Measurements from ENCODE around the gene COL23A1. TPM values are rescaled to one million over a fixed set of nuclear protein-coding genes. Genes with fewer than 3 reads are reported as not detected.

The COL23A1 gene
- polyA plus RNA-seq, 3 donors = 0.11 to 0.21 TPM; not detected in 1

DNA sequence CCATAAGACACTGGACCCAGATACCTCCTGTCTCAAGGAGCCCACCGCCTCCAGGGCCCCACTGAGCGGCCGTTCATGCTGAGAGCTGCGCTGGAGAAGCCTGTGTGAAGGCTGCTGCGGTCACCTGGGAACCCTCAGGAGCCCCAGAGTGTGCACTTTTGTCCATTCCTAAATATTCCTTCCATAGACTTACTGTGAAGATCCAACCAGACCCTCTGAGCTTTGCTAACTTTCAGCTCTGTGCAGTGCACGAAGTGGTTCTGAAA is 119.5 kb downstream of the COL23A1 start:
- no peaks in the 10 kb centered on the region for H4K20me1 ChIP-seq (ENCODE audit: insufficient read depth, low read length)
- peaks cover 0 to 2% (median 0%) of the 10 kb centered on the region in 7 donors for H3K9me3 Mint-ChIP-seq
- H3K27ac ChIP-seq (ENCODE audit: low read depth in 1 of 2, low read length in 2 of 2) = no peak overlapping the region
- no peak overlapping the region for H3K9ac ChIP-seq (ENCODE audit: insufficient read depth, low read length, poor library complexity, severe bottlenecking)
- intact Hi-C loops (cut with micrococcal nuclease) = no loop called here
- no peak overlapping the region for H3K27ac Mint-ChIP-seq
- H3K36me3 Mint-ChIP-seq = peaks cover 0 to 2% of the 10 kb centered on the region in 2 donors
- no peak overlapping the region for H3K4me3 Mint-ChIP-seq
- 97% methylated on average over 6 of the region's 6 CpGs for WGBS (ENCODE audit: insufficient coverage)
- DNase-seq = no peak
- no peaks in the 10 kb centered on the region for H3K9me3 ChIP-seq (replicated peaks in 1 of 2; ENCODE audit: control insufficient read depth in 1 of 2, insufficient read depth in 1 of 2, low read length in 2 of 2)
- no peak overlapping the region for H2AFZ ChIP-seq (ENCODE audit: insufficient read depth, low read depth, low read length, poor library complexity, severe bottlenecking)
- peaks cover 34% of the 10 kb centered on the region for H3K79me2 ChIP-seq (ENCODE audit: insufficient read depth, low read length)
- H3K4me2 ChIP-seq (replicated peaks; ENCODE audit: extremely low read depth, low read length, poor library complexity, severe bottlenecking) = no peak overlapping the region
- H3K36me3 ChIP-seq (replicated peaks in 1 of 2; ENCODE audit: control insufficient read depth in 1 of 2, insufficient read depth in 2 of 2, low read length in 2 of 2) = no peaks in the 10 kb centered on the region
- TF ChIP-seq, protein P1, sequence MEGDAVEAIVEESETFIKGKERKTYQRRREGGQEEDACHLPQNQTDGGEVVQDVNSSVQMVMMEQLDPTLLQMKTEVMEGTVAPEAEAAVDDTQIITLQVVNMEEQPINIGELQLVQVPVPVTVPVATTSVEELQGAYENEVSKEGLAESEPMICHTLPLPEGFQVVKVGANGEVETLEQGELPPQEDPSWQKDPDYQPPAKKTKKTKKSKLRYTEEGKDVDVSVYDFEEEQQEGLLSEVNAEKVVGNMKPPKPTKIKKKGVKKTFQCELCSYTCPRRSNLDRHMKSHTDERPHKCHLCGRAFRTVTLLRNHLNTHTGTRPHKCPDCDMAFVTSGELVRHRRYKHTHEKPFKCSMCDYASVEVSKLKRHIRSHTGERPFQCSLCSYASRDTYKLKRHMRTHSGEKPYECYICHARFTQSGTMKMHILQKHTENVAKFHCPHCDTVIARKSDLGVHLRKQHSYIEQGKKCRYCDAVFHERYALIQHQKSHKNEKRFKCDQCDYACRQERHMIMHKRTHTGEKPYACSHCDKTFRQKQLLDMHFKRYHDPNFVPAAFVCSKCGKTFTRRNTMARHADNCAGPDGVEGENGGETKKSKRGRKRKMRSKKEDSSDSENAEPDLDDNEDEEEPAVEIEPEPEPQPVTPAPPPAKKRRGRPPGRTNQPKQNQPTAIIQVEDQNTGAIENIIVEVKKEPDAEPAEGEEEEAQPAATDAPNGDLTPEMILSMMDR (IDR thresholded peaks at IDR 0.05) = no peak
- peaks cover 58% of the 10 kb centered on the region for H3K4me1 Mint-ChIP-seq
- H3K27me3 ChIP-seq (ENCODE audit: control insufficient read depth in 2 of 2, insufficient read depth in 2 of 2, low read length in 2 of 2) = no peaks in the 10 kb centered on the region
- peaks cover 0 to 4% (median 0%) of the 10 kb centered on the region in 3 donors for H3K27me3 Mint-ChIP-seq (ENCODE audit: low read depth in 3 of 3)
- H3K4me3 ChIP-seq (replicated peaks in 1 of 3; ENCODE audit: low read depth in 2 of 3, low read length in 3 of 3) = no peak overlapping the region
- H3K4me1 ChIP-seq (ENCODE audit: control insufficient read depth in 1 of 2, insufficient read depth in 2 of 2, low read length in 2 of 2) = peaks cover 54 to 63% of the 10 kb centered on the region in 2 donors

DNA sequence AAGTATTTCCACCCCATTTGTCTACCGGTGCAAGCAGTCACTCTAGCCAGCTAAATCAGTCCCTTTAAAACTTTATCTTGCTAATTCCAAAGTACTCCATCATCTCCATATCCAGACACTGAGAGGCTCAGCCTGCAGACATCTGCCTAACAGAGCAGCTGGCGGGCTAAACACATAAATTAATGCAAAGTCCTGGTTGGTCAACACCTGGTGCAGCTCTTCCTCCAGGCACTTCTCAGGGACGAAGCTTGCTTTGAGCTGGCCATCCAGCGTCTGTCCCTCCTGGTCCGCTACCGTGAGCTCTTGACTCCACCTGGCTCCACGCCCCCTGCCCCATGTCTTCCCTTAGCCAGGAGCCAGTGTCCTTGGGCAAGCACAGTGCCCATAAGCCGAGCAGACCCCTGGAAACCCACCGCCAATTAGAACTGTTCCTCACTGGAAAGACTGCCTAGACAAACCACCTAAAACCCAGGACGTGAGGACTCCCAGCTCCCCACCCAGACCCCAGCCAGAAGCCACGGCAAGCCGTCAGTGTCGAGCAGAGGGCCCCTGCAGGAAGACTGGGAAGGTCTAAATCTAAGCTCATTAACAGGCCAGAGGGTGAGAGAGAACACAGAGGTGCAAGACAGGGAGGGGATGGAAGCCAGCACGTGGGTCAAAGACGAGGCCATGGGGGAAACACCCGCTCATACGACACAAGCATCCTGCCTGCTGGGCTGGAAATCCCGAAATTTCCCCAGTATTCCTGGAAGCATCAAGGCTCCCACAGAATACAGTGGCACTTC is 120.0 kb downstream of the COL23A1 start:
- H3K9me3 Mint-ChIP-seq = peaks cover 0 to 2% (median 0%) of the 10 kb centered on the region in 7 donors
- WGBS (ENCODE audit: insufficient coverage) = 94% methylated on average over 10 of the region's 18 CpGs
- TF ChIP-seq, protein P1 (IDR thresholded peaks at IDR 0.05) = no peak
- peaks cover 0 to 4% (median 0%) of the 10 kb centered on the region in 3 donors for H3K27me3 Mint-ChIP-seq (ENCODE audit: low read depth in 3 of 3)
- no peaks in the 10 kb centered on the region for H3K36me3 ChIP-seq (replicated peaks in 1 of 2; ENCODE audit: control insufficient read depth in 1 of 2, insufficient read depth in 2 of 2, low read length in 2 of 2)
- H4K20me1 ChIP-seq (ENCODE audit: insufficient read depth, low read length) = no peaks in the 10 kb centered on the region
- no peaks in the 10 kb centered on the region for H3K9me3 ChIP-seq (replicated peaks in 1 of 2; ENCODE audit: control insufficient read depth in 1 of 2, insufficient read depth in 1 of 2, low read length in 2 of 2)
- H3K4me3 Mint-ChIP-seq = no peak overlapping the region
- DNase-seq = no peak
- intact Hi-C loops (cut with micrococcal nuclease) = no loop called here
- H3K9ac ChIP-seq (ENCODE audit: insufficient read depth, low read length, poor library complexity, severe bottlenecking) = no peak overlapping the region
- H3K4me3 ChIP-seq (replicated peaks in 1 of 3; ENCODE audit: low read depth in 2 of 3, low read length in 3 of 3) = no peak overlapping the region
- H3K4me1 Mint-ChIP-seq = peaks cover 53% of the 10 kb centered on the region
- H2AFZ ChIP-seq (ENCODE audit: insufficient read depth, low read depth, low read length, poor library complexity, severe bottlenecking) = no peak overlapping the region
- no peaks in the 10 kb centered on the region for H3K36me3 Mint-ChIP-seq
- peak overlapping the region in 1 of 7 donors; percentile 36 for H3K27ac Mint-ChIP-seq
- H3K4me1 ChIP-seq (ENCODE audit: control insufficient read depth in 1 of 2, insufficient read depth in 2 of 2, low read length in 2 of 2) = peaks cover 50 to 60% of the 10 kb centered on the region in 2 donors
- H3K27ac ChIP-seq (ENCODE audit: low read depth in 1 of 2, low read length in 2 of 2) = no peak overlapping the region
- no peaks in the 10 kb centered on the region for H3K27me3 ChIP-seq (ENCODE audit: control insufficient read depth in 2 of 2, insufficient read depth in 2 of 2, low read length in 2 of 2)
- peaks cover 36% of the 10 kb centered on the region for H3K79me2 ChIP-seq (ENCODE audit: insufficient read depth, low read length)
- H3K4me2 ChIP-seq (replicated peaks; ENCODE audit: extremely low read depth, low read length, poor library complexity, severe bottlenecking) = no peak overlapping the region
